Epidermal melanocyte (primary cell): ENCODE results near the gene TWF2.

Source experiments
- DNase-seq: peaks from one replicate; pipeline ENCODE4 v3.0.0; 2011; ENCODE audit warnings: low spot score; ENCODE audit not compliant: insufficient read length

The TWF2 gene

GRCh38 chr3:52237657-52238172 is 1.2 kb downstream of the TWF2 start:
- DNase-seq: peak; percentile 86

- no peak for DNase-seq
Measured at GRCh38 chr3:52237006-52237656, 1.8 kb downstream of the TWF2 start.

- no peak for DNase-seq
Measured at GRCh38 chr3:52236424-52236886, 2.5 kb downstream of the TWF2 start.

GRCh38 chr3:52234516-52235447 is 4.2 kb downstream of the TWF2 start:
- DNase-seq: no peak

GRCh38 chr3:52233968-52234367 is 5.0 kb downstream of the TWF2 start:
- DNase-seq: no peak

- no peak for DNase-seq
Measured at GRCh38 chr3:52233108-52233591, 5.8 kb downstream of the TWF2 start.

GRCh38 chr3:52232279-52233107 is 6.5 kb downstream of the TWF2 start:
- DNase-seq: no peak

GRCh38 chr3:52231502-52232278 is 7.3 kb downstream of the TWF2 start:
- no peak for DNase-seq

- no peak for DNase-seq
Measured at GRCh38 chr3:52230889-52231499, 8.0 kb downstream of the TWF2 start.

GRCh38 chr3:52230461-52230860 is 8.5 kb downstream of the TWF2 start:
- DNase-seq: no peak

GRCh38 chr3:52229656-52230055 is 9.3 kb downstream of the TWF2 start:
- DNase-seq: no peak

- DNase-seq: no peak
Measured at GRCh38 chr3:52228751-52229291, 10.1 kb downstream of the TWF2 start.

- no peak for DNase-seq
Measured at GRCh38 chr3:52228266-52228665, 10.7 kb downstream of the TWF2 start.

- no peak for DNase-seq
Measured at GRCh38 chr3:52227766-52228165, 11.2 kb downstream of the TWF2 start.

GRCh38 chr3:52227117-52227516 is 11.8 kb downstream of the TWF2 start:
- DNase-seq: no peak

- DNase-seq: no peak
Measured at GRCh38 chr3:52226229-52226817, 12.6 kb downstream of the TWF2 start.

- no peak for DNase-seq
Measured at GRCh38 chr3:52225452-52226228, 13.3 kb downstream of the TWF2 start, which contains the start of gene TLR9. TLR9 (minus strand) TSS chr3:52225645; CDS start chr3:52225529, 116 bp downstream.
